ENCODE measurements around the gene KDSR.

DNA sequence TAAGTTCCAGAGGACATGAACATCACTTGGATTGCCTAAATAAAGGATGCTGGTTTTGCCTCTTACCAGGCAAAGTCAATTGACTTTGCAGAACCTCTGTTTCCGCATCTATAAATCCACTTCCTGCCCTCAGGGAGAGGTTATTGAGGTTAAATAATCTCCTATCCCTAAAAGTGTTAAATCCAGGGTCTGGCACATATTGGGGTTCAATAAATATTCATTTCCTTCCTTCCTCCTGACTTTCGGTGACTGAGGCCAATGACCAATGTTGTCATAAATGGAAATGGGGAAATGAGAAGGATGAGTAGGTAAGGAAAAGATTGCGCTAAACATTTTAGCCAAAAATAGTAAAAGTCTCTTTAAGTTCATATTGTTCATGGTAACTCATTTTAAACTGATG lies 63.5 kb downstream of the KDSR start:
- TF ChIP-seq POLR2A (IDR thresholded peaks at IDR 0.05; ENCODE audit: low read depth, low read length) (no peak), POU2F2 (IDR thresholded peaks at IDR 0.05; ENCODE audit: low read depth, low read length) (no peak), TAF1 (IDR thresholded peaks at IDR 0.05; ENCODE audit: low read depth, low read length) (no peak)

All from GM12891 (cell line).